Middle frontal gyrus (tissue), 1 donor: Measurements from ENCODE around the gene CSNK1G3.

Experiments used
- DNase-seq: peaks from one replicate; pipeline ENCODE4 v3.0.0-alpha.2; 2015; ENCODE audit warnings: low spot score; ENCODE audit errors: extremely low spot score

CSNK1G3 gene

DNA sequence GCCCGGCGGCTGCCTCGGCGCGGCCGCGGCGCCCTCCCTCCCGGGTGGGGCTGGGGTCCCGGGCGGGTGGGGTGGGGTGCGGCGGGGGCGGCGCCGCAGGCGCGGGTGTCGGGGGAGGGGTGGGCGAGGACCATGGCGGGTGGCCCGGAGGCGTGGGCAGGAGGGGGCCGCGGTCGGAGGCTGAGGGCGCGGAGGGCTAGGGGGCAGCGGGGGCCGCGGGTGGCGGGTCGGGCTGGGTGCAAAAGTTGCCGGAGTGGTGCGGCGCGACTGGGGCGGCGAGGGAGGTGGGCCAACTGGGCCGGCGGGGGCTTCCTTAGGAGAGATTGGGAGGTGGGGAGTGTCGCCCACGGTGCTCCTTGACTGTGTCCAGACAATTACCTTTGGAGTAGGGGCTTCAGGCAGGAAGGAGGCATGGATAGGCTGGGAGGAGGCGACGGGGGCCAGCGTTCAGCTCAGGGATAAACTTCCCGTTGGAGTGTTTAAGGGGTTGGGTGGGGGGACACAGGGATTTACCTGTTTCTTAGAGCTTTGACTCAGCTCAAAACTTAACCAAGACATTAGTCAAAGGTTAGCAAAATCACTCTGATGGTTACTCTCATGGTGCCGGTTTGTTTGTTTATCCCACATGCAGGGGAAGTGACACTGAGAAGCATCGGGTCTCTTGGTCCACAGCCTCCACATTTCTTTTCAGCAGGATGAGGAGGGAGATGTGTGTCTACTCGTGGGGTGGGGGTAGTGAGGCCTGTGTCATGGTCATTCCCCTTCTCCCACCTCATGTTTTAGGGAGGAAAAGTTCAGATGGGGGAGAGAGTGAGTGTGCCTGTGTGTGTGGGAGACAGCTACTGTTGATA, 859 bp downstream of the CSNK1G3 start:
- no peak for DNase-seq

DNA sequence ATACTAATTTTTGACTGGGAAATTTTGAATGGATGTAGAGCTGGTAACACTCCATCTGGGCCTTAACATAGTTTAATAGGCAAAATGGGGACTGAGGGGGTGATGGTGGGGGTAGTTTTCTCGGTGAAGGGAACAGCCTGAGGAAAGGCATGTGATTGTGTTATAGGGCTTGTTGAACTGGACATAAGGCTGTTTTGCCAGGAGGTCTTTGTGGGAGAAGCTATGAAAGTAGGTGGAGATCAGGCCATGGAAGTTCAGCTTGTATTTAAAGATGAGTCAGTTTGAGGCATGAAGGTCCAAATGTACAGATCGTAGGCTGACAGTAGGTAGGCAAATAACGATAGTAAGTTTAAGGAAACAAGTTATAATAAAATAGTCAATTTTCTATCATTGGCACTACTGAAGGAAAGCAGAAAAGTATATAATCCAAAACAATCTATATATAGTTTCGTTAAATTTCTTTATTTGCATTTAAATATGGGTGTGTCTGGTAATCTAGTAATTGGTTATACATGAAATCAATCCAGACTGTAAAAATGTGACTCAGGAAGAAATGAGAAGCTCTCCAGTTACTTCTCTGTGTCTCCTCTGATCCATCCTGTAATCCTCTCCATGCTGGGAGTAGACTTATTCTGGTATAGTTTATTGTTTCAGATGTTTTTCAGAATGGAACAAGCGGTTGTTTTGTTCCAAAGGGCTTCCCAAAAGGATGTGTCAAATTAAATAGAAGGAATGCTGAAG, 2.8 kb downstream of the CSNK1G3 start:
- DNase-seq = no peak

DNA sequence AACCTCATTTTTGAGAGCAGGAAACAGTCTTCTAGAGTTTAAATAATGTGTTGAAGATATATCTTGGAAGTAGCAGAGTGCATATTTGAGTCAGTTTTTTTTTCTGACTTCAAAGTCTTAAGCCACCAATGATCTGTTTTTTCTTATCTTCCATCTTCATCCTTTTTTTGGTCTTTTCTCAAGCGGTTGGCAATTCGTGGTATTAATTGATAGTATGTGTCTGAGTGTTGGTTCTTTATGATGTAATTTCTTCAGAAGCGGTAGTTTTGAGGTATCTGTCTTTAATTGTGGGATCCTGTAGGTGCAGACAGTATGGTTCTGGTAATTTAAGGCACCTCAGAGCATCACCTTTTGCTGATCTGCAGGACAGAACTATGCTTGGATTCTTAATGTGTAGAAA, 3.9 kb downstream of the CSNK1G3 start:
- no peak for DNase-seq

DNA sequence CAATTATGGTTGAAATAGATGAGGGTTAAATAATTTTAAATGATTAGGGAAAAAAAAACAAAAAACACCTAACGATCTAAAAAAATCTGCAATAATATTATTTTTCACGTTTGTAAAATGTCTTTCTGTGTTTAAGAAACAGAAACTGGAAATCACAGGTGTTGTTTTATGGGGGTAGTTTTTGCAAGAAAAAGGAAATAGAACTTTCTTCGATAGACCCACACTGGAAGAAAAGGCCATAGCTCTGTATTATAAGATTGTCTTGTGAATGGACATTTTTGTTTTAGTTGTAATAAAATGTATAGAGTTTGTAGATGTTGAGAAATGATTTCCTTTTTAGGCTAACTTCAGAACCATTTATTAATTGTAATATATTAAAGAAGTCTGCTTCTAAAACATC, 5.5 kb downstream of the CSNK1G3 start:
- DNase-seq = no peak

DNA sequence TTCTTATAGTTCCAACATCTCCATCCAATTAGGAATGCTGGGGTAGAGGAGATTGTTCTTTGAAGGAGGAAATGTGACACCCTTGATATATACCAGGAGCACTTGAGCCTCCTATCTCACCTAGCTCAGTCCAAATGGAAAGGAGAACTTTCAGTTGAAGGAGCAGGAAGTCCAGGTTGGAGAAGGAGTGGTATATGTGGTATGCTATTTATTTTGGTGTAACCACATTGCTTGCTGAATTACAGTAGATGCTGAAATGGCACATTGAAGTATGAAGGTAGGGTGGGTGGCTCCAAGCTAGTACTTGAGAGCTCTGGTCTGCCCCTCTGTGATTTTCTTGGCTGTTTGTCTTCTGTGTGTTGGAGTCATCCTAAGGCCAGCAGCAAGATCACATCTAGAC, 6.1 kb downstream of the CSNK1G3 start:
- DNase-seq = no peak

DNA sequence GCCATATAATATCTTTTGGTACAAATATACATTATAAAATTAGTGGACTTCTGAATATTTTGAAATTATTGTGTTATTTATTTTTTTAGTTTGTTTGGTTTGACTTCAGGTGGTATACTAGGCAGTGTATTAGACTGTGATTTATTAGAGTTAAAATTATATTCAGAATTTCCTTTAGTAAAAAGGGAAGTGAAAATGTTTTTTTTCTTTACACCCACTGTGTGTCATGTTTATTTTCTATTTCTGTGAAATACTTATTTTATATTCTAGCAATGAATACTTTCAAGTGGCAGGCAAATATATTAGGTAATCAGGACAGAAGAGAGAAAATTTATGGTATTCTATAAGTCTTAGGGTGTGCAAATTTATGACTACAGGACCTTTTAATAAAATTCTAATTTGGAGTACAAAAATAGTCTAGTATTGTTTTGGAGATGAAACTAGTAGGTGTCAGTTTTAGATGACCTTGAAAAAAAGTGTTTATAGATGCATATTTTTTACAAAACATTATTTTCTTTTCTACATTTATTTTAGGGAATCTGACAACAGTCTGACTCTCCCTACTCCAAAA, 8.8 kb downstream of the CSNK1G3 start:
- DNase-seq = no peak

DNA sequence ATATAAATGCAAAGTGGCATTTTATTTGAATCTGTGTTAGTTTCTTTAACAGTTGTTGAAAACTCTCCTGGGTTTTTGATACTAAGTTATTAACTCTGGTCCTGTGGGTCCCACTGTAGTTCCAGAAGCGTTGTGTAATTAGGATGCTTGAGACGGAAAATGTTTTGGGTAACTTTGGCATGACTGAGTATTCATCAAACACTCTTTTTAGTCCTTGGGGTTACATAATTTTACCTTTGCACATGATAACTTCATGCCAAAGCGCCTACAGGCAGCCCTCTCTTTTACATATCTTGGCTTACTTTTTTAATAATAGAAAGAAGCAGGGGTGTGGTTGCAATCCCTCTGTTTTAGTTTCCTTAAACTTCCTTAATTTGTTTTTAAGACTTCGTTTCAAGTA, 12.2 kb downstream of the CSNK1G3 start:
- DNase-seq = no peak

DNA sequence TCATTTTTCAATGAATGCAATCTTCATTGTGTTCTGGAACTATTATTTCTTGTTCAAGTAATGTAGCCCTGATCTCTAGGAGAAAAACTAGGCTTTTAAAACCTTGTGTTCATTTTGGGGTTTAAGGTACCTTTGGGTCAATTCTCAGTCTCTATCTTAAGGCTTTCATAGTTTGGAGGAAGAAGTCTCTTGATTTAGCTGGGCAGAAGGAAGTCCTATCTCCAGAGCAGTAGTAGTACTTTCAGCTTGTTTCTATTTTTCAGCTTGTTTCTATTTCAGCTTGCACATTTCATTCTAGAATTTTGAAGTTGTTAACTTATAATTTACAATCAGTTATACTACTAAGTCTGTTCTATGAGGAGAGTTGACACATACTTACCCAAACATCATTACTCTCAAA, 15.2 kb downstream of the CSNK1G3 start:
- no peak for DNase-seq

DNA sequence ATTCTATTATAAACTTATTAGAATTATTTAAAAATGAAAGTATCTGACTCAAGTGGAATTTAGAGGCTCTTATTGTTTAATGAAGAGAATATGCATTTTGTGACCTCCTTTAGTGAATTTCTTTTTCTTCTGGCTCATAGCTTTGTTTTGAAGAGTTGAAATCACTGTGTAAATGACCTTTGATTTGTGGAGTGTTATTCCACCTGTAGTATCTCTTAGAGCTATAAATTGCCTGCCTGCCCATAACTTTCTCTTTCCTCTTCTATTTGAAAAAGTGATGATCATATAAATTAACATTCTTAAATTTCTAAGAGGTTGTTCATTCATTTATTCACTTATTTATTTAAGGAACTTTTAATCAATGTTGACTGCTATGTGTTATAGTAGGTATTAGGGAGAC, 16.1 kb downstream of the CSNK1G3 start:
- no peak for DNase-seq

DNA sequence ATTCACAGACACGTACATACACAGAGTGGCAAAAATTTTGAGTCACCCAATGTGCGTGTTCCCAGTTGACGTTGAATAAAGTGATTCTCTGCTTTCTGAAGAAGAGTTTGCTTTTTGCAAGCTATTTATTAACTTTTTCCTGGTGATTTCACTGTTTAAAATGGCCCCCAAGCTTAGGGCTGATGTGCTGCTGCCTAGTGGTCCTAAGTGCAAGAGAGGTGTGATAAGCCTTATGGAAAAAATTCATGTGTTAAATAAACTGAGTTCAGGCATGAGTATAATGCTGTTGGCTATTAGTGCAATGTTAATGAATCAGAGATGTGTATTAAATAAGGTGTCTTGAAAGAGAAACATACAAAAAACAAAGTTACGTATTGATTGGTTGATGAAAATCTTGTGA, 16.9 kb downstream of the CSNK1G3 start:
- no peak for DNase-seq

DNA sequence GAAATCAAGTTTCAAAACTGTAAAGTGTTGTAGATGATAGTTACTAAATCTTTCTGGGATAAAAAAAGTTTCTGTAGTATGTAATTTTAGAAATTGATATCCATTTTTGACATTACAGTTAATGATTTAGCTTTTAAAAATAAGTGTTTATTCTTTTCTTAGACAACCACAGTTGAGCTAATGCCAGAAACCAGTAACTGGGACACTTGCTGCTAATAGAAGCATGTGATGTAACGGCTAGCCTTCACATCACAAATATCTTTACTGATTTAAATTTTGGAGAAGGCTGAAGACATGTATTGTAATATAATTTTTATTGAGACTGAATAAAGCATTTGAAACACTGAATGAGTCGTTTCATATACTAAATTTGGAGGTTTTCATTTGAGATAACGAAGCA, 18.8 kb downstream of the CSNK1G3 start:
- no peak for DNase-seq

DNA sequence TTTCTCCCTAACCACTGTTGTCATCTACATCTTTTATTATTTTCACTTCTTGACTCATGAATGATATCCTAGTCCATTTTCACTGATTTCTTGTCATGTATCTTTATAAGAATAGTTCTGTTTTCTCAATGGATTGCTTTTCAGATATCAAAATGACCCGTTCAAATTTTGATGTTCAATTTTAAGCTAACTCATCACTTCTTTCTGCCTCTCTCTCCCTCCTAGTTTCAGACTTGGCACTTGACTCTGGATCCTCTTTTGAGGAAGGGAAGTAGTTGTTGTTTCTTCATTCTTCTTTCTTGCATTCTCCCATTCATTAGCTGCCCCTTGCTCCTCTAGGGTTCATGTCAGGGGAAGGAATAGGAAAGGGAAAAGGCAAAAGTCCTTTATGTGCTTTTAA, 23.7 kb downstream of the CSNK1G3 start:
- no peak for DNase-seq

DNA sequence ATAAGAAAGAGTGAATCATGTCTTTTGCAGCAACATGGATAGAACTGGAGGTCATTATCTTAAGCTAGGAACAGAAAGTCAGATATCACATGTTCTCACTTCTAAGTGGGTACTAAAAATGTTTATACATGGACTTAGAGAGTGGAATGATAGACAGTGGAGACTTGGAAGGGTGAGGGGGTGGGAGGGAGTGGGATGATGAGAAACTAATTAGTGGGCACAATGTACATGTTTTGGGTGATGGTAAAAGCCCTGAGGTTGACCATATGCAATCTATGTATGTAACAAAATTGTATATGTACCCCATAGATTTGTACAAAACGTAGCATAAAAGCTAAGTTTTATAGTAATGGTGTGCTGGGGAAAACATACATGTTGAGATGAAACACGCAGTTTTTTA, 25.3 kb downstream of the CSNK1G3 start:
- DNase-seq = no peak

DNA sequence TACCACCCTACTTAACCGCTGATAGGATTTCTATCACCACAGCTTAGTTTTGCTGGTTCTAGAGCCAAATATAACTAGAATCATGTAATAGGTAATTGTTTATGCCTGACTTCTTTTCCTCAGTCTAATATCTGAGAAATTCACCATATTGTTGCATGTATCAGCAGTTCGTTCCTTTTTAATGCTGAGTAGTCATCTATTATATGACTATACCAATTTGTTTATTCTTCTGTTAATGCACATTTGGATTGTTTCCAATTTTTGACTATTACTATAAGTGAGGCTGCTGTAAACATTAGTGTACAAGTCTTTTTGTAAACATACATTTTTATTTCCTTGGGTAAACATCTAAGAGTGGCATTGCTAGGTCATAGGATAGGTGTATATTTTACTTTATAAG, 25.9 kb downstream of the CSNK1G3 start:
- DNase-seq = no peak

DNA sequence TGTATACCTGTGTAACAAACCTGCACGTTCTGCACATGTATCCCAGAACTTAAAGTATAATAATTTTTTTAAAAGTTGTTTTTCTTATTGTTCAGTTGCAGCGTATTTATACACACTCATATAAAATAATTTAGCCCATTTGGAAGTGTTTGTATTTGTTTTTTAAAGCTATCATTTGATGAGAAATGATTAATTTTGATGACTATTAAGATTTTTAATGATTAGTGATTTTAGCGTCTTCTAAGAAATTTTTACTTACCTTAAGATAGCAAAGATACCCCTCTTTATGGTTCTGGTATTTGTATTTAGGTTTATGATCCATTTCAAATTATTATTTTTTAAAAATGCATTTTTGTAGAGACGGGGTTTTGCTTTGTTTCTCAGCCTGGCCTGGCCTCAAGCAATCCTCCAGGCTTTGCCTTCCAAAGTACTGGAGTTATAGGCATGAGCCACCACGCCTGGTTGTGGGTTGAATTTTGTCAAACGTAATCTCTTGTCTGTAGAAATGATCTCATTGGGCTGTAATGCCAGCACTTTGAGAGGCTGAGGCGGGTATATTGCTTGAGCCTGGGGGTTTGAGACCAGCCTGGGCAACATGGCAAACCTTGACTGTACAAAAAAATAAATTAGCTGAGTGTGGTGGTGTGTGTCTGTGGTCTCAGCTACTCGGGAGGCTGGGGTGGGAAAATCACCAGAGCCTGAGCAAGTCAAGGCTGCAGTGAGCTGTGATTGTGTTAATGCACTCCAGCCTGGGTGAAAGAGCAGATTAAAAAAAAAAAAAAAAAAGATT, 26.9 kb downstream of the CSNK1G3 start:
- no peak for DNase-seq

DNA sequence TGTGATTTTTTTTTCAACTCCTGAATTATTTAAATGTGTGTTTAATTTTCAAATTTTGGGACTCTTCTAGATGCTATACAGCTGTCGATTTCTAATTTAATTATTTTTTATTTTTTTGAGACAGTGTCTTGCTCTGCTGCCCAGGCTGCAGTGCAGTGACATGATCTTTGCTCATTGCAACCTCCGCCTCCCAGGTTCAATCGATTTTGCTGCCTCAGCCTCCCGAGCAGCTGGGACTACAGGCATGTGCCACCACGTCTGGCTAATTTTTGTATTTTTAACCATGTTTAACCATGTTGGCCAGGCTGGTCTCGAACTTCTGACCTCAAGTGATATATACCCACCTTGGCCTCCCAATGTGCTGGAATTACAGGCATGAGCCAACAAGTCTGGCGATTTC, 28.6 kb downstream of the CSNK1G3 start:
- no peak for DNase-seq

DNA sequence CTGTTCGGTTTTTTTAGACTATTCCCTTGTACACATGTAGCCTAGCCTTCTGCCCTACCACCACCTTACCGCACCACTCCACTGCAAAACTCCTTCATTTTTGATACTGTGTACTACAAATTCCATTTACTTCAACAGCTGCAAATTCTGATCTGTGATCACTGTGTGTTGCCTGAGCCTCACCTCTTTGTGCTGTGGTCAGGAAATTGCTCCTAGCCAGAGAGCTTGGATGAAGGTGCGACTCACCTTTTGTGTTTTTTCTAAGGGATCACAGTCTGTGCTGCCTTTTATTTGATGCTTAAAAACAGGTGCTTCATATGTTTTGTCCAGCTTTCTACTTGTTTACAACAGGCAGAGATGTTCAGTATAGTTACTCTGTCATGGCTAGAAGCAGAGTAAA, 31.5 kb downstream of the CSNK1G3 start:
- DNase-seq = no peak

DNA sequence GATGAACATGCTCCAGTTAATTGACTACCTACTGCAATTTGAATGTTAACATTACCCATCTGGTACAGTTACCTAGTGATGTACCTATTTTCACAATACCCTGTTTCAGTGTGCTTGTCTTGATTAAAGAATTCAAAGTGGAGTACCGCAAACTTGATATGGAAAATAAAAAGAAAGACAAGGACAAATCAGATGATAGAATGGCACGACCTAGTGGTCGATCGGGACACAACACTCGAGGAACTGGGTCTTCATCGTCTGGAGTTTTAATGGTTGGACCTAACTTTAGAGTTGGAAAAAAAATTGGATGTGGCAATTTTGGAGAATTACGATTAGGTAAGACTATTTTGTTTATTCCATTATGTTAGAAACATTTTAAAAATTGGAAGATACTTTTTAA, 33.5 kb downstream of the CSNK1G3 start:
- no peak for DNase-seq

DNA sequence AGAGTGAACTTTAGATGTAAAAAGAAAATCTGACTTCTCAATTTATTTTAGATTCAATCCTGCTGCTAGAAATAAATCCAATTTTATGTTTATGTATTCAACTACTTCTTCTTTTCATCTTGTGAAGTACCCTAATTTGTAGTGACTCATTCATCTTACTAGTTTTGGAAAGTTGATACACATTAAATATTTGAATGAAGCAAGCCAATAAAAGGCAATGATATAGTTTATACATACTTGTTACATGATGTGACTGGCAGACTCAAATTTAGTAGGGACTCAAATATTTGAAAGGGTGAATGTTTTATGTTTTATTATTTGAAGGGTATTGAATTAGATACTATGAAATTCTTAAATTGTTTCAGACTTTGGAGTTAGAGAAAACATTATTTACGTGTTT, 34.7 kb downstream of the CSNK1G3 start:
- no peak for DNase-seq

DNA sequence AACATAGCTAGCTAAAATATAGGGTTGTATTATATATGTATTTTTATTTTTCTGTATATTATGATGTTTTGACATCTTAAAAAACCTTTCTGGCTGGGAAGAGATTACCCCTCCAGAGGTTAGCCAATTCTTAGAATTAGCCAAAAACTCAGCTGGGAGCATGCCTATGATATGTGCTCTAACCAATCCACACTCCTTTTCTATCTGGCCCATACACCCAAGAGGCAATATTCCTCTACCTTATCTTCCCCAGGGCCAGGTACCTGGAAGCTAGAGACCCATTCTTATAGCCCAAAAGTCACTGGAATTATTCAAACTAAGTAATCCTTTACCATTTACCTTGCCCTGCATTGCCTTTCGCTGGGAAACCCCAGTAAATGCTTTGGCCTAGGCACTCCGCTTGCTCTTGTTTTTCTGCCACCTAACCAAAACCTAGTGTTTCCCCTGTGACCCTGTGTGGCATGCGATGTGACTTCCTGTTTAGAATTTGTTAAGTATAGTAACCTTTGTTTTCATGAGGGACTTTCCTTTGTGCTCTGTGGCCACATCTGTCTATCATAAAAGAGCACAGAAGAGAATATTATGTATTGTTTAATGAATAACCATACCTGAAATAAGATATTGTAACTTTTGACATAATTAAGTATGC, 37.4 kb downstream of the CSNK1G3 start:
- DNase-seq = no peak

DNA sequence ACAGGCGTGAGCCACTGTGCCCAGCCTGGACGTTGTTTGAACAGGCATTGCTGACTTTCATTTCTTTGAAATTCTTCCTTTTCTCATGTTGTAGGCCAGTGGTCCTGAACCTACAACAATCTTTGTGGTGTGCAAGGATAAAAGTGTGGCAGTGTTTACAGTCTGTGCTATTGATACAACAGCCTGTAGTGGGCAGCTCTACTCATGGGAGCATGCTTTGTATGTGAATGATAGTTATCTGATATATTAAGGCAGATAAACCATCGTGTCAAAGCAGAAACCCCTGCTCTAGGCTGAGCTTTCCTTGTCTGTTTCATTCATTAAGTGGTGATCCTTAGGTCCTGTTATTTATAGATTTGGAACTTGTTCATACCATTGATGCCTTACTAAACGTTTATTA, 42.6 kb downstream of the CSNK1G3 start:
- DNase-seq = no peak
